MV-4-11 (cell line): Measurements from ENCODE around the gene TNS3.
A peak's percentile ranks its signal among the peaks of the same experiment; 100 is the strongest.

Experiments
- DNase-seq: peaks from one replicate; lab custom pipeline; 2025; lab: John Stamatoyannopoulos, UW

TNS3 gene

GRCh38 chr7:47347346-47347745, 234.6 kb downstream of the TNS3 start:
- DNase-seq = no peak

GRCh38 chr7:47346377-47346914, 235.5 kb downstream of the TNS3 start:
- DNase-seq = no peak

- no peak for DNase-seq
Measured at GRCh38 chr7:47345857-47346298, 236.0 kb downstream of the TNS3 start.

- no peak for DNase-seq
Measured at GRCh38 chr7:47344171-47344955, 237.5 kb downstream of the TNS3 start.

GRCh38 chr7:47343061-47343455, 238.9 kb downstream of the TNS3 start:
- no peak for DNase-seq

GRCh38 chr7:47342296-47343060, 239.4 kb downstream of the TNS3 start:
- no peak for DNase-seq

- DNase-seq = no peak
Measured at GRCh38 chr7:47340517-47340916, 241.4 kb downstream of the TNS3 start.

GRCh38 chr7:47338026-47338425, 243.9 kb downstream of the TNS3 start:
- no peak for DNase-seq

- peak; percentile 7 for DNase-seq
Measured at GRCh38 chr7:47337531-47337930, 244.4 kb downstream of the TNS3 start.

- no peak for DNase-seq
Measured at GRCh38 chr7:47336472-47337425, 245.2 kb downstream of the TNS3 start.

- DNase-seq = no peak
Measured at GRCh38 chr7:47335557-47336471, 246.1 kb downstream of the TNS3 start.

- DNase-seq = no peak
Measured at GRCh38 chr7:47335071-47335470, 246.8 kb downstream of the TNS3 start.

GRCh38 chr7:47333959-47334358, 248.0 kb downstream of the TNS3 start:
- no peak for DNase-seq

GRCh38 chr7:47333554-47333887, 248.4 kb downstream of the TNS3 start:
- DNase-seq = no peak

GRCh38 chr7:47332681-47333553, 249.0 kb downstream of the TNS3 start:
- DNase-seq = no peak

GRCh38 chr7:47332213-47332612, 249.7 kb downstream of the TNS3 start:
- no peak for DNase-seq

GRCh38 chr7:47331179-47331565, 250.7 kb downstream of the TNS3 start:
- DNase-seq = no peak

- no peak for DNase-seq
Measured at GRCh38 chr7:47330561-47331178, 251.2 kb downstream of the TNS3 start.

- DNase-seq = no peak
Measured at GRCh38 chr7:47330026-47330425, 251.9 kb downstream of the TNS3 start.
